CD4-positive, alpha-beta T cell treated with Interferon gamma for 1 hour (primary cell): Measurements from ENCODE around the gene NXPH3.

Experiments used
- DNase-seq: peaks from one replicate; pipeline ENCODE4 v3.0.0-alpha.2; 2020

Gene NXPH3

DNA sequence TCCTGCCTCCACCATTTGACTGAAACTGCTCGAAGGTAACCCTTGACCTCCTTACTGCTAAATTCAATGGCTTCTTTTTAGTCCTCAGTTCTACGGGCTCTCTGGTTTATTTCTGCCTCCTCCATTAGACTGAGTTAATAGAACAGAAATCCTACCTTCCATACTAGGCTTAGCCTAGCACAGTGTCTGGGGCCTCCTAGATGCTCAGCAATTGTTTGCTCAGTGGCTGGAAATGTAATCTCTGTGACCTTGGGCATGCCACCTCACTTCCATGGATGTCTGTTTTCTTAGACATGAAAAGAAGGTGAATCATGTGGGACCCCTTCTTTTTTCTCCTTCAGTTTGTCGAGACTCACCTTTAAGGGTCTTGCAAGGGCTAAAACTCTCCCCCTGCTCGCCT lies 19.7 kb downstream of the NXPH3 start:
- no peak for DNase-seq

DNA sequence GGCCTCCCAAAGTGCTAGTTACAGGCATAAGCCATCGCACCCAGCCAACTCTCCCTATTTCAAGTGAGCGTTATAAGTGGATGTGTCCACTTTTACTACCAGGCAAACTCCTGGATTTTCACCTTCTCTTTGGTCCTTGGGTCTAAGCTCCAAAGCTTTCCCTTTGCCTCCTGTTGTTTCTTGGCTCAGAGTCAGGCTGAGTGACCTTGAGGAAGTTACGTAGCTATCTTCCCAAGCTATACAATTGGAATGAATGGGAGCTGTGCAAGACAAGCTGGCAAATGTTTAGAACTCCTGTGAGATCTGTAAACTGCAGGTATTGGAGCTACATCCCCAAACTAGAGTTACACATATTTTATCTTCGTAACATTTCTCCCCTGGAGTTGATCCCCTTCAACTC lies 20.3 kb downstream of the NXPH3 start:
- DNase-seq, result no peak

GRCh38 chr17:49596613-49597244 lies 21.1 kb downstream of the NXPH3 start:
- no peak for DNase-seq

- DNase-seq, result no peak
These were observed 21.8 kb downstream of the NXPH3 start for GRCh38 chr17:49597436-49597835.

- no peak for DNase-seq
These were observed 22.4 kb downstream of the NXPH3 start for GRCh38 chr17:49597928-49598655.

DNA sequence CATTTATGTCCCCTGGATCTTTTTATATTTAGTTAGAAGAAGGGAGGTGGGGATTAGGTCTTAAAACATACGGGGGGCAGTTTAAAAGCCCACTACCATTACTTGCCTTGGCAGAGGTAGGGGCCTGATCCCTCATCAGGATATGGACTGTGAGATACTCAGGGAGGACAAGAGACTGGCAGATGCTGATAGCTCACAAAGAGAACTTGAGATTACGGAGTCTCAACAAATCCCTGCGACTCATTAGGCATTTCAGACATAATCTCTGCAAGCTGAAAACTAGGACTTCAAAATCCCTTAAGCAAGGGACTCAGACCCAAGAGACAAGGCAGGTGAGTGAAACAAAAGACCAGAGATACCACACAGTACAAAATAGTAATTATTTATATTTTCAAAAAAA lies 23.2 kb downstream of the NXPH3 start:
- no peak for DNase-seq

- no peak for DNase-seq
These were observed 25.3 kb downstream of the NXPH3 start for GRCh38 chr17:49600949-49601348.

DNA sequence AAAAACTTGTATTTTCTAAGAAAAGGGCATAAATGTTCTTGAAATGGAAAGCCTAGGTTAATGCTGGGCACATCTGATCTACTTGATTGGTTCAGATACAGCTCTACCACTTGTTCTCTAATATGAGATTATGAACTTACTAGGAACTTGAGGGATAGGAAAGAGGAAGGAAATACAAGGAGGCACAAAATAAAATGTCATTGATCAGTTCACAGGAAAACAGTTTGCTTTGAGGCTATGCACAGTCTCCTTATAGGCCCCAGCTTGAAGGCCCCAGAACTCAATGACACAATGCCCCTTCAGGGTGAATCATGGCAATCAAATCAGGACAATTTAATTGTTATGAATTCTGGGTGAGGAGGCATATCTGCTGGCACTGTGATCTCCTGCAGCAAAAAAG lies 27.1 kb downstream of the NXPH3 start:
- DNase-seq, result no peak

- DNase-seq, result no peak
These were observed 27.6 kb downstream of the NXPH3 start for GRCh38 chr17:49603238-49603637.

DNA sequence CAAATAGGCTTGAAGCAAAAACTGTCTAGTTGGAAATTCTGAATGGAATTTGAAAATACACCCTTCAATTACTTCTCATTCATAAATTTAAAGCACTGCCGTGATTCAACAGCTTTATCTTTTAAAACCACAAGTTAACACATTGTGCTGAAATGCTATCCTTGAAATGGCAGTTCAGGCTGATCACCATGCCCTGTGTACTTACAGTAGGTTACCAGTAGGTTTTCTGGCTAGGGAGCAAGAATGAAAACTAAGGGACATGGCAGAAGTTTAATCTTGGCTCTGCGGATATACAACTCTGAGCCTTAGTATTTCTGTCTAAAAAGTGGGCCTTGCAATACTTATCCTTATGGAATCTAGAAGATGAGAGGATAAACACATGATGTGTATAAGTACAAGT lies 28.0 kb downstream of the NXPH3 start:
- DNase-seq, result no peak

DNA sequence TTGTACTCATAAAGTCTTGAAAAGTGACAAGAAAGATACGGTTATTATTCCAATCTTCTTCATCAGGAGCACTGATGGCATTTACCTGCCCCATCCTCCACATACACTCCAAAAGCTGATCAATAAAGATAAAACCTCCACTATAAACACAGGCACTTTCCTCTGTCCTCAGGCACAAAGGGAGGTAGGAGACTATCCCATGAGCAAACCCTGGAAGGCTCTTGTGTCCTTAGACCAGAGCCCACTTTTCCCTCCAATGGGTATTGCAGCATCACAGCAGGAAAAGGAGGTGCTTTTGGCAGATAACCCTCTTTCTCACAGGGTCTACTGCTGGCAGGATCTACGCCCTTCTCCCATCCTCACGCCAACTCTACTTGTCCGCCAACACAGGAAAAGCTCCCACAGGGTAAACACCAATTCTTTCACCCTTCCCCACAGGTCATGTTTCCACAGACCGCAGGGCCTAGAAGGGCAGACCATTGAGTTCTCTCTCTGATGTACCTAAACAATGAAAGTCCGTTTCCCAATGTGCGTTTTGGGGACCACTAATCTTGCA lies 28.7 kb downstream of the NXPH3 start:
- no peak for DNase-seq

DNA sequence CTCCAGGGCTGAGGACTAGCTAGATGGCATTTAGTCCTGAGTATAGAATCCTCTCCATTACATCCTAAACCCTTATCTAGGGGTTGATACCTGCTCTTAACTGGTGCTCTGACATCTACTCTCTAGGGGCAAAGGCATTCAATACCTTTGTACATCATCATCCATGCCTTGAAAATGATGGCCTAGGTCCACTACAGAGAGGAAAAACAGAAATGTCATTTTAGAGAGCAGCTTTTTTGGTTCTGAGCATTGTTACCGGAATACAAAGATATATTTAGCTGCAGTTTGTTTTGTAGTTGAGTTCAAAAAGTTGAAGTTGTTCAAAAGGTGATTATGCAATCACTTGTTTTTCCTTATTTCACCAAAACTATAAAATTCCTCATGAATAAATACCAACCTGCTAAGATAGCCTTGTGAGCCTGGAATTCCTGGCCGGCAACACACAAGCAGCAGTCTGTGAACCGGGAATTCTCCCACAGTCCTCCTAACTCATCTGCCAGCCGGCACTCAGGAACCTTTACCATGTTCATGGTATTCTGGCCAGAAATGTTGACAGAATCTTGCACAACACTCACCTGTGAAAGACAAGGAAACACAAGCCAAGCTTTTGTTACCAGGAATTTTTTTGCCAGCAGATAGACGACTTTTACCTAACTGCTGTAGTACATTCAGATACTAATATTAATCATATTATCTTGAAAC lies 35.4 kb downstream of the NXPH3 start:
- DNase-seq, result no peak

DNA sequence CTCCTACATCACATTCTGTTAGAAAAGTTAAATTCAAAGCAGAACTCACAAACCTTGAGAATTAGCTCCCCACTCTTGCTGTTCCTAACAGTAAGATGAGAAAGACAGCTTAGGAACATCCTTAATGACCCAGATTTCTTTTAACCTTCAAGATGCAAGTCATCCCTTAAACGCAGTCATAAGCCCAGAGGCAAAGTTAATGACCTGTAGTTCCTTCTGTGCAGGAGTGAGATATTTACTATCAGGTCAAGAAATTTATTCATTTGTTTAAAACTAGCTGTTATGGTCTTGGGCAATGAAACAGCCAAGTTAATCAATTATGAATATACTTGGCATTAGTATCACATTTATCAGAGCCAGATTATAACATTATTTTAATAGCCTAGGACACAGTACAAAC lies 37.1 kb downstream of the NXPH3 start:
- DNase-seq, result no peak

GRCh38 chr17:49613182-49613800 lies 37.6 kb downstream of the NXPH3 start:
- DNase-seq, result no peak

- DNase-seq, result no peak
These were observed 40.4 kb downstream of the NXPH3 start for GRCh38 chr17:49616086-49616485.

DNA sequence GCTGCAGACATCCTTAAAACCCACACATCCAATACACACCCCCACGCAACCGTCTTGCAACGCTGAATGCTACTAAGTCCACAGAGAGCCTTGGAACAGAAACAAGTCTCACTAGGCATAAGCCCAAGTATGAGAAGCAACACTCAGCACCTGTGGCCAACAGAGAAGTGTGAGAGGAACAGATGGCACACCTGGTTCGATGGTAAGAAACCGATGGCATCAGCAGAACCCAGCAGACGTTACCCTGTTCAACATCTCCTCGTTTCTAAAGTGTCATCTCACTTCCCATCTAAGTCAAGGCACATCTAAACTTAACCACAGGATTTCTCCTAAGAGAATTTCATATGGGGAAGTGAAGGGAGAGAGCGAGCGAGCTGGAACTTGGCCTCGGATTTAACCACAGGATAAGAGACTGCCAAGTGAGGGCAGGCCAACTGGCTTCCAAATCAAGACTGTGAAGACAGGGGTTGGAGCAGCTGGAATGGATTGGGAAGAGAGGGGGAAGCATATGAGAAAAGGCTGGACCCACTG lies 41.0 kb downstream of the NXPH3 start:
- no peak for DNase-seq

DNA sequence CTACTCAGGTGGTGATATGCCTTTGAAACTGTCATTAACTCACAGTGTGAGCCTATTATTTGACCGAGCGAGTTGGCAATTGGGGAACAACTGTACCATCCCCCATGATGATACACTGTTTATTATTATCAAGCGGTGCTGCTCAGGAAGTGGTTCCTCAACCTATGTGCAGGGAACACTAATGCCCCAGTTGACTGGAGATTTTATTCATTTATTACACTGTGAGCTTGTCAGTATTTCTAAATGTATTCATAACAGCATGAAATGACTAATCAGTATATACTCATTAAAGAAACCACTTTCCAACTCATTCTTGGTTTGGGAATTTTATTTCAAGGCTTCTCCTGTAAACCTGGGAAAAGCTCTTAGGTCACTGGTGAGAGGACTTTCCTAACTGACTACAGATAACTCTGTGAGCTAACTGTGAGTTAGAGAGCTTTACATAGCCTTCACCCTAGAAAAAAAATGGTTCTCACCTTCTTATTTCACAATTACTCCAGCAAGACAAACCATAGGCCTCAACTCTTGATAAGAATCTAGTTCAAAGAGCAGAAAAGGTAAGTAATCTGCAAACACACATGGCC lies 42.4 kb downstream of the NXPH3 start:
- DNase-seq, result no peak

DNA sequence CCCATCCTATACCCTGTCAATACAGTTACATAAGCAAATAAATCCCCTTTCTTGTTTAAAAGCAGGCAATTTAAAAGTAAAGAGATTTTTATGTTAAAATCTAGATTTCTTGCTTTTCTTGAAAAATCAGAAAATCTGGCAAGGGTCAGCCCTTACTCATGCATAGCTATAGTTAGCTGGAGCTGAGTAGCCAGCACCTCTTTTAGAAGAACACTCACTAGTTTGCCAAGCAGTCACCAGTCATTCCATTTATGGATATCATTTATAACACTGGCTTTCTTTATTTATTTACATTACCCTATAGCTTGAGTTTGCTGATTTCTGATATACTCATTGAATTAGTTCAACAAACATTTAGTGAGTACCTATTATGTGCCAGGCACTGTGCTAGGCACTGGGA lies 45.7 kb downstream of the NXPH3 start:
- no peak for DNase-seq

DNA sequence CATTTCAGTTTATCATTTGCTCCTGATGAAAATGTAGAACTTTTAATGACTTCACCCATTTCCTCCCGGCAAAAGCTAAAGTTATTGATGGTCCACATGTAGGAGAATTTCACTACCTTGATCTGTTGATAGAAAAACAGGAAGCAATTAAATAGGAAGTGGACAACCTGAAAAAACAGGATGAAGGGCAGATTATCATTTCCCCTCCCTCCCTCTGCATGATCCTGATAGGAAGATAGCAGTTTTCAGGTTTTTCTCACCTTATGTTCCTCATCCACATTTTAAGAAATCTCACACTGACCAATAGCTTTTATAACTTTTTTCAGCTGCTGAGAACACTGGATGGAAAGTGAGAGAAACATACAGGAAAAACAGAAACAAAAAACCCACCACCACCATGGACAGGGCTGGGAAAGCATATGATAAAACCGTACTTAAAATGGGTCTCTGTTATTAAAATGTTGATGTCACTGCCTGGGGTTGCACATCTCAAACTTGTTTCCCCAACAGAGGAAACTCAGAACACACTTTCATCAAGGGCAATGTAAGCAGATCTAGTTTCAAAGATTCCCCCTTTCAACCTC lies 46.4 kb downstream of the NXPH3 start:
- no peak for DNase-seq

- no peak for DNase-seq
These were observed 49.2 kb downstream of the NXPH3 start for GRCh38 chr17:49624896-49625295.

GRCh38 chr17:49629447-49629846 lies 53.8 kb downstream of the NXPH3 start:
- DNase-seq, result no peak

- no peak for DNase-seq
These were observed 54.6 kb downstream of the NXPH3 start for GRCh38 chr17:49630113-49630900.
